WTC11 (cell line): ENCODE data around the gene ECE1.

Source experiments
- ARID4B ChIP-seq: sonication (generic); formaldehyde crosslinking; IDR thresholded peaks from 2 replicates; pipeline ENCODE4 v1.8.0; 2023; ENCODE audit warnings: missing genetic modification reagents, mild to moderate bottlenecking, borderline replicate concordance
- ATF3 ChIP-seq: sonication (generic); formaldehyde crosslinking; conservative IDR thresholded peaks from 2 replicates; pipeline ENCODE4 v1.8.1; 2022; ENCODE audit warnings: mild to moderate bottlenecking, missing genetic modification reagents
- CTCF ChIP-seq: fragments of 200-600 bp; IDR thresholded peaks from 2 replicates; pipeline ENCODE4 v1.8.0; 2022; ENCODE audit warnings: antibody characterized with exemption
- ERG ChIP-seq: fragments of 250-450 bp; sonication (Bioruptor Pico); IDR thresholded peaks from 2 replicates; pipeline ENCODE4 v1.8.0; 2021; ENCODE audit warnings: mild to moderate bottlenecking
- FOXJ3 ChIP-seq: sonication (generic); formaldehyde crosslinking; IDR thresholded peaks from 2 replicates; pipeline ENCODE4 v1.9.0; 2021; ENCODE audit warnings: missing genetic modification reagents, mild to moderate bottlenecking, borderline replicate concordance
- MLX ChIP-seq: sonication (generic); formaldehyde crosslinking; IDR thresholded peaks from 2 replicates; pipeline ENCODE4 v1.8.1; 2023; ENCODE audit warnings: mild to moderate bottlenecking, missing genetic modification reagents, moderate library complexity
- PRDM15 ChIP-seq: sonication (generic); formaldehyde crosslinking; IDR thresholded peaks from 2 replicates; pipeline ENCODE4 v1.8.0; 2022; ENCODE audit warnings: missing genetic modification reagents
- STAT6 ChIP-seq: sonication (generic); formaldehyde crosslinking; conservative IDR thresholded peaks from 2 replicates; pipeline ENCODE4 v1.8.1; 2023; ENCODE audit warnings: mild to moderate bottlenecking, low read depth, missing genetic modification reagents, moderate library complexity
- TEAD1 ChIP-seq: sonication (generic); formaldehyde crosslinking; IDR thresholded peaks from 2 replicates; pipeline ENCODE4 v1.8.0; 2022; ENCODE audit warnings: mild to moderate bottlenecking, missing genetic modification reagents
- TP53 ChIP-seq: sonication (generic); formaldehyde crosslinking; IDR thresholded peaks from 2 replicates; pipeline ENCODE4 v1.8.1; 2023; ENCODE audit warnings: mild to moderate bottlenecking, missing genetic modification reagents
- ZBTB43 ChIP-seq: sonication (generic); formaldehyde crosslinking; IDR thresholded peaks from 2 replicates; pipeline ENCODE4 v1.8.1; 2023; ENCODE audit warnings: mild to moderate bottlenecking, missing genetic modification reagents
- ZNF281 ChIP-seq: sonication (generic); formaldehyde crosslinking; IDR thresholded peaks from 2 replicates; pipeline ENCODE4 v1.8.0; 2023; ENCODE audit warnings: mild to moderate bottlenecking, missing genetic modification reagents
- ZNF396 ChIP-seq: fragments of 250-450 bp; sonication (Bioruptor Pico); IDR thresholded peaks from 2 replicates; pipeline ENCODE4 v1.8.0; 2021; ENCODE audit warnings: mild to moderate bottlenecking, moderate library complexity, borderline replicate concordance

GRCh38 chr1:21266119-21266774, 24.0 kb downstream of the ECE1 start:
- TF ChIP-seq CTCF (no peak), ARID4B (CRISPR knock-in tag) (no peak), ATF3 (CRISPR knock-in tag) (no peak), TEAD1 (CRISPR knock-in tag) (no peak), ERG (no peak), FOXJ3 (CRISPR knock-in tag) (no peak), MLX (CRISPR knock-in tag) (no peak), ZBTB43 (CRISPR knock-in tag) (no peak), STAT6 (CRISPR knock-in tag) (no peak), TP53 (no peak), PRDM15 (CRISPR knock-in tag) (no peak), ZNF281 (CRISPR knock-in tag) (no peak), ZNF396 (CRISPR knock-in tag) (no peak)
